ENCODE results near the gene FICD. TPM values are rescaled to one million over a fixed set of nuclear protein-coding genes. Genes with fewer than 3 reads are reported as not detected.

FICD gene
- polyA plus RNA-seq, 3 donors, result 1.00 to 1.9 (median 1.6) TPM

DNA sequence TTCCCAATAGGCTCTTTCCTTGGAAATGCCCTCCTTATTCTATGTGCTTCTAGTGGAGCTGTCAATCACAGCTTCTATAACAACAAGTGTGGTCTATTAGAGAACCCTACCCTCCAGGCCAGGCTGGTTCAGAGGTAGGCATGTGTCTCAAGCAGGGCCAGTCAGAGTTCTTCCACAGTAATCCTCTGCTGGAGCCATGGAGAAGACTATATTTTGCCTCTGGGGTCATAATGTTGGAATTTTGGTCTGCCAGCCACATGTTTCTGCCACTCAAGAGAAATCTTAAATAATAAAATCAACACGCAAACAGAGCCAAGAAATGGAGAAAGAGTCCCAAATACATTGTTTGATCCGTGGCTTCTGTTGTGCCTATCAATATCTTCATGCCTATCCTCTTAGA, 23.8 kb upstream of the FICD start:
- WGBS (ENCODE audit: insufficient coverage), result no CpG with 5 or more reads among the region's 2 CpGs
- intact Hi-C loops (cut with micrococcal nuclease), result loop anchor here (10.0 kb wide), 1 partner anchor 496 kb away; no protein-coding TSS in a partner anchor

DNA sequence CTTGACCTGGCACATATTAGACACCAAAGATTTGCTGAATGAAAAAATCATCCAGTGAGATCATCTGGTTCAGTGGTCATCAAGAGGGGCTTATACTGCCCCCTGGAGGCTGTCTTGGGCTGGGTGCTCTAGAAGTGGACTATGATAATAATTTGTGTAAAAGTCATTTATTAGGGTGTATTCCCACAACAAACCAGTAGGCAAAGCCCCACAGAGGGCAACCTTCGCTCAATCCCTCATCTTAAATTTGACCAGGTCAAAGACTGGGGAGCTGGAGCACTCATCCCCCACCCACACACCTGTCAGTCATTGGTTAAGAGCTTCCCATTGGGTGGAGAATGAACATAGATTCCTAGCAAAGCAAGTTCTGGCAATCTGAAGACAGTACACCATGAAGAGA, 20.0 kb upstream of the FICD start:
- intact Hi-C loops (cut with micrococcal nuclease), result loop anchor here (10.0 kb wide), 1 partner anchor 500 kb away; no protein-coding TSS in a partner anchor
- Histone ChIP-seq H3K27me3 (ENCODE audit: control insufficient read depth in 2 of 2, insufficient read depth in 2 of 2, low read length in 2 of 2) (peaks cover 0 to 11% of the 10 kb centered on the region in 2 donors), H2AFZ (ENCODE audit: insufficient read depth, low read depth, low read length, poor library complexity, severe bottlenecking) (no peak overlapping the region), H3K9ac (ENCODE audit: insufficient read depth, low read length, poor library complexity, severe bottlenecking) (no peak overlapping the region), H3K79me2 (ENCODE audit: insufficient read depth, low read length) (no peaks in the 10 kb centered on the region), H3K4me1 (ENCODE audit: control insufficient read depth in 1 of 2, insufficient read depth in 2 of 2, low read length in 2 of 2) (no peaks in the 10 kb centered on the region), H3K4me3 (replicated peaks in 1 of 3; ENCODE audit: low read depth in 2 of 3, low read length in 3 of 3) (no peak overlapping the region), H3K36me3 (replicated peaks in 1 of 2; ENCODE audit: control insufficient read depth in 1 of 2, insufficient read depth in 2 of 2, low read length in 2 of 2) (no peaks in the 10 kb centered on the region), H3K4me2 (replicated peaks; ENCODE audit: extremely low read depth, low read length, poor library complexity, severe bottlenecking) (no peak overlapping the region), H4K20me1 (ENCODE audit: insufficient read depth, low read length) (no peaks in the 10 kb centered on the region), H3K27ac (ENCODE audit: low read depth in 1 of 2, low read length in 2 of 2) (no peak overlapping the region), H3K9me3 (replicated peaks in 1 of 2; ENCODE audit: control insufficient read depth in 1 of 2, insufficient read depth in 1 of 2, low read length in 2 of 2) (no peaks in the 10 kb centered on the region)
- peaks cover 9 to 26% (median 12%) of the 10 kb centered on the region in 3 donors for H3K27me3 Mint-ChIP-seq (ENCODE audit: low read depth in 3 of 3)
- H3K4me1 Mint-ChIP-seq, result no peaks in the 10 kb centered on the region
- H3K9me3 Mint-ChIP-seq, result peaks cover 0 to 5% (median 0%) of the 10 kb centered on the region in 7 donors
- peak; percentile 86 for TF ChIP-seq CTCF (IDR thresholded peaks at IDR 0.05)
- DNase-seq, result peak; percentile 19 to 41 (median 27)
- no CpG with 5 or more reads among the region's 1 CpG for WGBS (ENCODE audit: insufficient coverage)
- no peak overlapping the region for H3K27ac Mint-ChIP-seq
- H3K36me3 Mint-ChIP-seq, result no peaks in the 10 kb centered on the region
- H3K4me3 Mint-ChIP-seq, result no peak overlapping the region

More for the DNA sequence above, 23.8 kb upstream of the FICD start:
- H3K36me3 ChIP-seq (replicated peaks in 1 of 2; ENCODE audit: control insufficient read depth in 1 of 2, insufficient read depth in 2 of 2, low read length in 2 of 2), result no peaks in the 10 kb centered on the region
- no peaks in the 10 kb centered on the region for H4K20me1 ChIP-seq (ENCODE audit: insufficient read depth, low read length)
- no peak for DNase-seq
- peaks cover 0 to 11% of the 10 kb centered on the region in 2 donors for H3K27me3 ChIP-seq (ENCODE audit: control insufficient read depth in 2 of 2, insufficient read depth in 2 of 2, low read length in 2 of 2)
- TF ChIP-seq CTCF (IDR thresholded peaks at IDR 0.05), result no peak
- no peaks in the 10 kb centered on the region for H3K4me1 ChIP-seq (ENCODE audit: control insufficient read depth in 1 of 2, insufficient read depth in 2 of 2, low read length in 2 of 2)
- no peaks in the 10 kb centered on the region for H3K9me3 ChIP-seq (replicated peaks in 1 of 2; ENCODE audit: control insufficient read depth in 1 of 2, insufficient read depth in 1 of 2, low read length in 2 of 2)
- H3K4me2 ChIP-seq (replicated peaks; ENCODE audit: extremely low read depth, low read length, poor library complexity, severe bottlenecking), result no peak overlapping the region
- peaks cover 0 to 11% (median 5%) of the 10 kb centered on the region in 7 donors for H3K9me3 Mint-ChIP-seq
- H3K27ac ChIP-seq (ENCODE audit: low read depth in 1 of 2, low read length in 2 of 2), result no peak overlapping the region
- H3K27me3 Mint-ChIP-seq (ENCODE audit: low read depth in 3 of 3), result peaks cover 9 to 26% (median 15%) of the 10 kb centered on the region in 3 donors
- no peak overlapping the region for H3K4me3 Mint-ChIP-seq
- H3K4me3 ChIP-seq (replicated peaks in 1 of 3; ENCODE audit: low read depth in 2 of 3, low read length in 3 of 3), result no peak overlapping the region
- H2AFZ ChIP-seq (ENCODE audit: insufficient read depth, low read depth, low read length, poor library complexity, severe bottlenecking), result no peak overlapping the region
- H3K79me2 ChIP-seq (ENCODE audit: insufficient read depth, low read length), result no peaks in the 10 kb centered on the region
- H3K36me3 Mint-ChIP-seq, result no peaks in the 10 kb centered on the region
- H3K9ac ChIP-seq (ENCODE audit: insufficient read depth, low read length, poor library complexity, severe bottlenecking), result no peak overlapping the region
- H3K4me1 Mint-ChIP-seq, result no peaks in the 10 kb centered on the region
- H3K27ac Mint-ChIP-seq, result no peak overlapping the region

Data from CD14-positive monocyte (primary cell).